DND-41 (cell line): ENCODE results near the gene HSDL2.

Source experiments
- ATAC-seq: fragments of 200-7000 bp; cut with Tn5 transposase; 3 replicates; pipeline ENCODE4 v1.9.1; 2021; ENCODE audit warnings: low read depth; ENCODE audit not compliant: insufficient read depth
- DNase-seq: peaks from one replicate; pipeline ENCODE4 v3.0.0-alpha.2; 2020
- H2AFZ ChIP-seq: 2 replicates; pipeline ENCODE4 v1.6.0; 2012; ENCODE audit warnings: low read depth, low read length
- H3K27ac ChIP-seq: 2 replicates; pipeline ENCODE4 v1.5.1; 2012; ENCODE audit warnings: low read length, inconsistent platforms
- H3K27me3 ChIP-seq: fragments of 200-600 bp; sonication (generic); 2 replicates; pipeline ENCODE4 v1.6.0; 2012; ENCODE audit warnings: low read length, mild to moderate bottlenecking, inconsistent platforms; ENCODE audit not compliant: insufficient read depth, poor library complexity
- H3K36me3 ChIP-seq: 2 replicates; pipeline ENCODE4 v1.5.1; 2012; ENCODE audit warnings: low read length, inconsistent platforms; ENCODE audit not compliant: insufficient read depth
- H3K4me1 ChIP-seq: 2 replicates; pipeline ENCODE4 v1.5.1; 2012; ENCODE audit warnings: mild to moderate bottlenecking, low read length; ENCODE audit not compliant: insufficient read depth
- H3K4me2 ChIP-seq: 2 replicates; pipeline ENCODE4 v1.6.0; 2012; ENCODE audit warnings: mild to moderate bottlenecking, moderate library complexity, low read length, inconsistent platforms; ENCODE audit not compliant: insufficient read depth
- H3K4me3 ChIP-seq, 2 experiments: fragments of 200-600 bp in 1 of 2; shearing (Covaris generic) in 1 of 2; 2 replicates each; pipeline ENCODE4 v1.5.1; 2012 to 2016; ENCODE audit warnings: inconsistent platforms in 2 of 2, low read length in 2 of 2, mild to moderate bottlenecking in 2 of 2, low read depth in 1 of 2, moderate library complexity in 1 of 2
- H3K79me2 ChIP-seq: 2 replicates; pipeline ENCODE4 v1.6.0; 2012; ENCODE audit warnings: low read length, inconsistent platforms; ENCODE audit not compliant: insufficient read depth
- H3K9ac ChIP-seq: 2 replicates; pipeline ENCODE4 v1.6.0; 2012; ENCODE audit warnings: low read depth, mild to moderate bottlenecking, inconsistent platforms, low read length, moderate library complexity
- H3K9me3 ChIP-seq: 2 replicates; pipeline ENCODE4 v1.5.1; 2012; ENCODE audit warnings: low read length, moderate library complexity, mild to moderate bottlenecking, inconsistent platforms; ENCODE audit not compliant: insufficient read depth, severe bottlenecking
- H4K20me1 ChIP-seq: 2 replicates; pipeline ENCODE4 v1.6.0; 2012; ENCODE audit warnings: low read length; ENCODE audit not compliant: insufficient read depth
- CTCF ChIP-seq: IDR thresholded peaks from 2 replicates; pipeline ENCODE4 v1.5.1; 2012; ENCODE audit warnings: borderline replicate concordance, low read length, moderate library complexity, mild to moderate bottlenecking; ENCODE audit not compliant: poor library complexity, severe bottlenecking; ENCODE audit errors: extremely low read depth
- EZH2 ChIP-seq: IDR thresholded peaks from 3 replicates; pipeline ENCODE4 v1.6.1; 2012; ENCODE audit warnings: borderline replicate concordance, low read depth, mild to moderate bottlenecking, moderate library complexity, low read length, inconsistent platforms; ENCODE audit not compliant: severe bottlenecking

The HSDL2 gene

GRCh38 chr9:112332674-112332976 is 47.3 kb upstream of the HSDL2 start:
- TF ChIP-seq EZH2 = no peak
- TF ChIP-seq CTCF = no peak
- DNase-seq = no peak
- Histone ChIP-seq H3K4me3 (peak overlapping the region; percentile 87 to 91), H3K4me2 (peak overlapping the region; percentile 72), H3K36me3 (no peaks in the 10 kb centered on the region; the same call in 1 of the 2 replicates), H3K27ac (peak overlapping the region; percentile 89), H3K9me3 (no peaks in the 10 kb centered on the region), H3K79me2 (peaks cover 58% of the 10 kb centered on the region), H3K9ac (peak overlapping the region; percentile 86), H4K20me1 (peaks cover 19% of the 10 kb centered on the region; the same call in 1 of the 2 replicates), H3K27me3 (no peaks in the 10 kb centered on the region), H3K4me1 (peaks cover 46% of the 10 kb centered on the region), H2AFZ (peak overlapping the region; percentile 92)
- no peak for ATAC-seq

- Histone ChIP-seq H3K79me2 (peaks cover 53% of the 10 kb centered on the region), H3K4me3 (peak within 1 kb of the TSS; percentile 87 to 91), H4K20me1 (peaks cover 19% of the 10 kb centered on the region; the same call in 1 of the 2 replicates), H3K4me2 (peak within 1 kb of the TSS; percentile 92), H3K27ac (peak within 1 kb of the TSS; percentile 98), H3K36me3 (no peaks in the 10 kb centered on the region; the same call in 1 of the 2 replicates), H3K27me3 (no peaks in the 10 kb centered on the region), H3K9ac (peak within 1 kb of the TSS; percentile 88), H3K9me3 (no peaks in the 10 kb centered on the region), H2AFZ (peak within 1 kb of the TSS; percentile 98), H3K4me1 (peaks cover 45% of the 10 kb centered on the region)
- ATAC-seq = peak; percentile 68
- DNase-seq = peak; percentile 78
- TF ChIP-seq CTCF (no peak), EZH2 (no peak)
These were observed 46.8 kb upstream of the HSDL2 start, which contains the start of gene PTBP3 for GRCh38 chr9:112332977-112333638. TSS of gene PTBP3 (minus strand) at chr9:112333619. CDS start at chr9:112297865, 35,754 bp downstream.

GRCh38 chr9:112333639-112334431 is 46.1 kb upstream of the HSDL2 start:
- H3K79me2 ChIP-seq = peaks cover 46% of the 10 kb centered on the region
- peaks cover 12% of the 10 kb centered on the region; the same call in 1 of the 2 replicates for H4K20me1 ChIP-seq
- peak overlapping the region; percentile 88 for H3K9ac ChIP-seq
- peak; percentile 79 for ATAC-seq
- peaks cover 38% of the 10 kb centered on the region for H3K4me1 ChIP-seq
- H3K4me2 ChIP-seq = peak overlapping the region; percentile 92
- peak; percentile 93 for DNase-seq
- H3K27me3 ChIP-seq = no peaks in the 10 kb centered on the region
- peak overlapping the region; percentile 98 for H2AFZ ChIP-seq
- H3K27ac ChIP-seq = peak overlapping the region; percentile 98
- peak overlapping the region; percentile 87 to 91 for H3K4me3 ChIP-seq
- H3K36me3 ChIP-seq = no peaks in the 10 kb centered on the region
- H3K9me3 ChIP-seq = no peaks in the 10 kb centered on the region
- peak; percentile 59 for TF ChIP-seq CTCF
- no peak for TF ChIP-seq EZH2
